Measurements from ENCODE around the gene SSUH2. TPM values are rescaled to one million over a fixed set of nuclear protein-coding genes. Genes with fewer than 3 reads are reported as not detected.

Gene SSUH2
- total RNA-seq, 2 donors from 2014 or later, result 5.3 to 7.9 TPM

- Mint-ChIP-seq H3K36me3 (ENCODE audit: low read depth) (peaks cover 9% of the 10 kb centered on the region), H3K4me3 (no peak overlapping the region), H3K4me1 (peaks cover 57% of the 10 kb centered on the region), H3K9me3 (peaks cover 11% of the 10 kb centered on the region), H3K27me3 (ENCODE audit: insufficient read depth) (no peaks in the 10 kb centered on the region), H3K27ac (no peak overlapping the region)
- TF ChIP-seq, protein P1, sequence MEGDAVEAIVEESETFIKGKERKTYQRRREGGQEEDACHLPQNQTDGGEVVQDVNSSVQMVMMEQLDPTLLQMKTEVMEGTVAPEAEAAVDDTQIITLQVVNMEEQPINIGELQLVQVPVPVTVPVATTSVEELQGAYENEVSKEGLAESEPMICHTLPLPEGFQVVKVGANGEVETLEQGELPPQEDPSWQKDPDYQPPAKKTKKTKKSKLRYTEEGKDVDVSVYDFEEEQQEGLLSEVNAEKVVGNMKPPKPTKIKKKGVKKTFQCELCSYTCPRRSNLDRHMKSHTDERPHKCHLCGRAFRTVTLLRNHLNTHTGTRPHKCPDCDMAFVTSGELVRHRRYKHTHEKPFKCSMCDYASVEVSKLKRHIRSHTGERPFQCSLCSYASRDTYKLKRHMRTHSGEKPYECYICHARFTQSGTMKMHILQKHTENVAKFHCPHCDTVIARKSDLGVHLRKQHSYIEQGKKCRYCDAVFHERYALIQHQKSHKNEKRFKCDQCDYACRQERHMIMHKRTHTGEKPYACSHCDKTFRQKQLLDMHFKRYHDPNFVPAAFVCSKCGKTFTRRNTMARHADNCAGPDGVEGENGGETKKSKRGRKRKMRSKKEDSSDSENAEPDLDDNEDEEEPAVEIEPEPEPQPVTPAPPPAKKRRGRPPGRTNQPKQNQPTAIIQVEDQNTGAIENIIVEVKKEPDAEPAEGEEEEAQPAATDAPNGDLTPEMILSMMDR (conservative IDR thresholded peaks at IDR 0.05), result no peak
- Histone ChIP-seq H3K4me3 (ENCODE audit: low read length) (no peak overlapping the region), H3K4me1 (ENCODE audit: control insufficient read depth, insufficient read depth, low read length) (peaks cover 17% of the 10 kb centered on the region), H3K27ac (ENCODE audit: low read depth, low read length) (peak overlapping the region; percentile 89), H3K9me3 (ENCODE audit: control insufficient read depth, low read length) (peaks cover 11% of the 10 kb centered on the region), H3K9ac (ENCODE audit: extremely low read depth, low read length, poor library complexity, severe bottlenecking) (no peak overlapping the region), H3K36me3 (ENCODE audit: control insufficient read depth, insufficient read depth, low read length) (peaks cover 17% of the 10 kb centered on the region), H3K27me3 (ENCODE audit: control insufficient read depth, insufficient read depth, low read length, poor library complexity, severe bottlenecking) (no peaks in the 10 kb centered on the region)
- 93% methylated on average over 7 to 12 of the region's 12 CpGs for WGBS, 2 experiments (ENCODE audit: insufficient coverage in 1 of 2, insufficient read length in 1 of 2)
- DNase-seq, result peak; percentile 29
Measured at GRCh38 chr3:8658306-8659212, 14.0 kb upstream of the SSUH2 start.

GRCh38 chr3:8657804-8658305, 13.3 kb upstream of the SSUH2 start:
- Histone ChIP-seq H3K9ac (ENCODE audit: extremely low read depth, low read length, poor library complexity, severe bottlenecking) (no peak overlapping the region), H3K36me3 (ENCODE audit: control insufficient read depth, insufficient read depth, low read length) (peaks cover 17% of the 10 kb centered on the region), H3K27ac (ENCODE audit: low read depth, low read length) (peak overlapping the region; percentile 89), H3K27me3 (ENCODE audit: control insufficient read depth, insufficient read depth, low read length, poor library complexity, severe bottlenecking) (no peaks in the 10 kb centered on the region), H3K4me1 (ENCODE audit: control insufficient read depth, insufficient read depth, low read length) (peaks cover 17% of the 10 kb centered on the region), H3K4me3 (ENCODE audit: low read length) (no peak overlapping the region), H3K9me3 (ENCODE audit: control insufficient read depth, low read length) (peaks cover 15% of the 10 kb centered on the region)
- Mint-ChIP-seq H3K4me1 (peaks cover 52% of the 10 kb centered on the region), H3K9me3 (peaks cover 11% of the 10 kb centered on the region), H3K4me3 (no peak overlapping the region), H3K36me3 (ENCODE audit: low read depth) (peaks cover 9% of the 10 kb centered on the region), H3K27me3 (ENCODE audit: insufficient read depth) (peaks cover under 1% of the 10 kb centered on the region), H3K27ac (no peak overlapping the region)
- peak; percentile 37 for DNase-seq
- TF ChIP-seq, protein P1 (conservative IDR thresholded peaks at IDR 0.05), result no peak
- 96% methylated on average over 3 to 8 of the region's 8 CpGs for WGBS, 2 experiments (ENCODE audit: insufficient coverage in 1 of 2, insufficient read length in 1 of 2)

- H3K27me3 ChIP-seq (ENCODE audit: control insufficient read depth, insufficient read depth, low read length, poor library complexity, severe bottlenecking), result no peaks in the 10 kb centered on the region
- H3K9me3 ChIP-seq (ENCODE audit: control insufficient read depth, low read length), result peaks cover 15% of the 10 kb centered on the region
- peaks cover 9% of the 10 kb centered on the region for H3K36me3 Mint-ChIP-seq (ENCODE audit: low read depth)
- H3K4me3 ChIP-seq (ENCODE audit: low read length), result no peak overlapping the region
- H3K9ac ChIP-seq (ENCODE audit: extremely low read depth, low read length, poor library complexity, severe bottlenecking), result no peak overlapping the region
- H3K36me3 ChIP-seq (ENCODE audit: control insufficient read depth, insufficient read depth, low read length), result peaks cover 17% of the 10 kb centered on the region
- H3K27ac Mint-ChIP-seq, result no peak overlapping the region
- H3K4me1 Mint-ChIP-seq, result peaks cover 42% of the 10 kb centered on the region
- 93 to 96% methylated on average over 7 to 8 of the region's 8 CpGs for WGBS, 2 experiments (ENCODE audit: insufficient coverage in 1 of 2, insufficient read length in 1 of 2)
- no peak overlapping the region for H3K27ac ChIP-seq (ENCODE audit: low read depth, low read length)
- peak; percentile 34 for DNase-seq
- H3K4me3 Mint-ChIP-seq, result no peak overlapping the region
- peaks cover 6% of the 10 kb centered on the region for H3K4me1 ChIP-seq (ENCODE audit: control insufficient read depth, insufficient read depth, low read length)
- H3K9me3 Mint-ChIP-seq, result peaks cover 11% of the 10 kb centered on the region
- TF ChIP-seq, protein P1 (conservative IDR thresholded peaks at IDR 0.05), result no peak
- H3K27me3 Mint-ChIP-seq (ENCODE audit: insufficient read depth), result peaks cover 4% of the 10 kb centered on the region
Measured at GRCh38 chr3:8656240-8656639, 11.6 kb upstream of the SSUH2 start.

Measured in endodermal cell (in vitro differentiated cells).